Measurements from ENCODE around the gene PRKG1.

Gene PRKG1

DNA sequence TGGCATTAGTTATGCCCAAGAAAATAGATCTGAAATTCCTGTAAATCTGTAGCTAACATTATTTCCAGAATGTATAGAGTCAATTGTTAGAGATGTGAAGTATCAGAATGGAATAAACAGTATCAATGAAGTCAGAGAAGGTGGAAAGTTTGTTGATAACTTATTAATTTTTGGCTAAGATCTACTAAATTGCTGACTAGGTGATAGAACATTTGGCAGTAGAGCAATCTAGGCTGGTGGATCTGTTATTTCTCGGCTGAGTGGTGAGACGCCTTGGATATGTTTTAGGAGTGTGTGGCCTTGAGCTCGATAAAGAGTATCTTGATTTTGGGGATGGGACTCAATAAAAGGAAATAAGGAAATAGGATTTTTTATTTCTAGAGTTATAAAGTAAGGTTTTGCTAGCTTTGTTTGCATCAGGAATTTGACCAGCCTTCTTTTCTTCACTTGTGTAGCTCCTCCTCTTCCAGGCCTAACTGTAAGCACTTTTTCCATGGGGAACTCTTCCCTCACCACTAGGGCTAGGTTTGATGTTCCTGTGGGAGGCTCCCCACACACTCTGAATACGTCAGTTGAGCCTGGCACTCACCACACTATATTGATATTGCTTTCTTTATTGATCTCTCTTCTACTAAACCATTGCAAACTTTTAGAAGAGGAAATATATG, 711.9 kb downstream of the PRKG1 start:
- no peak for FAIRE-seq

GRCh38 chr10:51786684-51787035, 712.4 kb downstream of the PRKG1 start:
- FAIRE-seq, result no peak

GRCh38 chr10:51788273-51788672, 714.0 kb downstream of the PRKG1 start:
- no peak for FAIRE-seq

DNA sequence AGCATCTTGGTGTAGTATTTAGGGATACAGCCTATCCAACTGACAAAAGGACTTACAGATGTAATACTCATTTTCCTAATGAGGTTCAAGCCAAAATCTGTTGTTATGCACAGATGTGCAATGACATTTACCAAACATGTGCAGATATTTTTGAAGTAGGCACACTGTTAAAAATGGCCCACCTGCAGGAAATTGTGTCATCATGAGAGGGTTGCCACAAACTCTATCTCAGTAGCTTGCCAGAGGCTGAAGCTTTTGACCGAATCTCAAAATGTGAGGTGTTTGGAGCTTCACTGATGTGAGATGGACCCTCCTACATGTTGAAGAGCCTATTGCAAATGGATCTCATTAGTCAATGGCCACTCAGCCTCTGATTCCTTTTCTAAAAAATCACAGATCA, 714.8 kb downstream of the PRKG1 start:
- FAIRE-seq, result no peak

- FAIRE-seq, result no peak
Measured at GRCh38 chr10:51789903-51790302, 715.6 kb downstream of the PRKG1 start.

GRCh38 chr10:51792678-51793077, 718.4 kb downstream of the PRKG1 start:
- no peak for FAIRE-seq

- no peak for FAIRE-seq
Measured at GRCh38 chr10:51800121-51800520, 725.8 kb downstream of the PRKG1 start.

- no peak for FAIRE-seq
Measured at GRCh38 chr10:51800725-51801424, 726.6 kb downstream of the PRKG1 start.

DNA sequence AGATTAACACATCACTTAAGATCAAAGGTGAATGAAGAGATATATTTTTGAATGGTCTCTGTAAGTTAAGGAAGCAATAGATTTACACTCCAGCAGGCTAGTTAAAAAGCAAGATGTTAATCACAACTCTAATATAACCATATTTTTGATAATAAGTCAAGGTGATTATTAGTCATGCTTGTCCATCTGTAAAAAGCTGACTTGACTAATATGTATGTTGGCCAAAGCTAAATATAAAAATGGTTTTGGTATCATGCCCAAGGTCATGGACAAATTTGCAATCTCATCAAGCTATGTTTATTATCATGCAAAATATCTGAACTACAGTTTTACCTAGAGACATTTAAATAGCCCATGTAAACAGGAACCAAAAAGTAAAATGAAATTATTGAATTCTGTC, 727.7 kb downstream of the PRKG1 start:
- FAIRE-seq, result no peak

- FAIRE-seq, result no peak
Measured at GRCh38 chr10:51804866-51805265, 730.6 kb downstream of the PRKG1 start.

GRCh38 chr10:51806079-51806835, 732.0 kb downstream of the PRKG1 start:
- no peak for FAIRE-seq

DNA sequence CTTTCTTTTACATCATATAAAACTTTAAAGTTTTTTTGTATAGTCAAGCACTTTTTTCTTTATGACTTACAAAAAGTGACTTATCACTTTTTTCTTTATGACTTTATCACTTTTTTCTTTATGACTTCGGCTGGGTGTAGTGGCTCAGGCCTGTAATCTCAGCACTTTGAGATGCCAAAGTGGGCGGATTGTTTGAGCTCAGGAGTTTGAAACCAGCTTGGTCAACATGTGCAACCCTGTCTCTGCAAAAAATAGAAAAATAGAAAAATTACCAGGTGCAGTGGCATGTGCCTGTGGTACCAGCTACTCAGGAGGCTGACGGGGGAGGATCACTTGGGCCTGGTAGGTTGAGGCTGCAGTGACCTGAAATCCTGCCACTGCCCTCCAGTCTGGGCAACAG, 733.9 kb downstream of the PRKG1 start:
- no peak for FAIRE-seq

DNA sequence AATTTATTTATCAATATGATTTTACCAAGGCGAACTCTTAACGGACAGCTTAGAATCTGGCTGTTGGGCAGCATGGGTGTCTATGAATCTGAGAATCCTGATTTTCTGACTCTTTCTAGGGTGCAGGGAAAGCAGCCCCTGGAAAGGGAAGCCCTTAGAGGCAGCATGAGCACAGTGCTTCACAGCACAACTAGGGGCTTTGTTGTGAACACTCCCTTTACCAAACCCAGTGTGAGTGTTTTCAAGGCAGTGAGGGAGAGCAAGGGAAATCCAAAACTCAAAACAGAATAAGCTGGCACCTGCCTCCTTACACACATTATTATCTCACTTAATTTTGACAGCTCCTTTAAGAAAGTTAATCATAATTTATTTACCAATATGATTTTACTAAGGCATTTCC, 741.4 kb downstream of the PRKG1 start:
- FAIRE-seq, result no peak

DNA sequence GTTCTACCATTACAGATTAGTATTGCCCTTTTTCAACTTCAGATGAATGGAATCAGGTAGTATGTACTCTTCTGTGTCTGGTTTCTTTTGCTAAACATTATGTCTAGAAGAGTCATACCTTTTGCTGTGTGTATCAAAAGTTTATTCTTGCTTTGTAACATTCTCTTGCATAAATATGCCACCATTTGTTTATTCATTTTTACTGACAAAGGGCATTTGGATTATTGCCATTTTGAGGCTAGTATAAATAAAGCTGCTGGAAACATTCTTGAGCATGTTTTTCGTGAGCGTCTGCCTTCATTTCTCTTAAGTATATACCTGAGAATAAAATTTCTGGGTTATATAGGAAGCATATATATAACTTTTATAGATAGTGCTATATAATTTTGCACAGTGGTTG, 746.8 kb downstream of the PRKG1 start:
- FAIRE-seq, result no peak

- FAIRE-seq, result no peak
Measured at GRCh38 chr10:51821745-51822144, 747.5 kb downstream of the PRKG1 start.

DNA sequence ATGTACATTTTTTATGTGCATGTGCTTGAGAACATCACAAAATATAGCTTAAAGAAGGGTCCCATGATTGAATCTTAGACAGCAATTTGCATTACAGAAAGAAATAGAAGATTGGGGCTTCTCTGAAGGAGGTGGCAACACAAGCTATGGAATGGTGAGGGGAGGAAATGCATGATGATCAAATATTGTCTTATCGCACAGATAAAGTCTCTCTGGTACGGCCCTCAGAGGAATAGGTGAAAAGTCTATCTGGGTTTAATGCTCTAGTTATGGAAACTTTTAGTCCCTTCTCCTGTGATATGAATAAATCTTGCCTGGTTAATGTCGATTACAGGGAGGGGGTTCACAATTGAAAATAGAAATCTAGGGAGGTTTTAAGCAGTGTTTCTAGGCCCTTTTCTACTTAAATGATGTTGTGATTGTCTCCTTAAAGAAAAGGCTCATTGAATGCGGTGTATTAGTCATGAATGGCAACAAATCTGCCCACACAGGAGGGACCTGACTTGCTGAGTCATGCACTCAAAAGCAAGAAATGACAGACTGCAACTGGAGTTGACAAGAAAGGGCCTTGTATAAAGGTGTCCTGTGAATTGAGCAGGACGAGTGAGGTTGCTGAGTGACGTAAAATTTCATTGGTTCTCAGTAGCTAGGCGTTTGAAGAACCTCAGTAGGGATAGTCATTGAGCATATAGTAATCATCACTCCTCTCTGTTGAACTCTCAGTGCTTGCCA, 758.5 kb downstream of the PRKG1 start:
- FAIRE-seq, result no peak

DNA sequence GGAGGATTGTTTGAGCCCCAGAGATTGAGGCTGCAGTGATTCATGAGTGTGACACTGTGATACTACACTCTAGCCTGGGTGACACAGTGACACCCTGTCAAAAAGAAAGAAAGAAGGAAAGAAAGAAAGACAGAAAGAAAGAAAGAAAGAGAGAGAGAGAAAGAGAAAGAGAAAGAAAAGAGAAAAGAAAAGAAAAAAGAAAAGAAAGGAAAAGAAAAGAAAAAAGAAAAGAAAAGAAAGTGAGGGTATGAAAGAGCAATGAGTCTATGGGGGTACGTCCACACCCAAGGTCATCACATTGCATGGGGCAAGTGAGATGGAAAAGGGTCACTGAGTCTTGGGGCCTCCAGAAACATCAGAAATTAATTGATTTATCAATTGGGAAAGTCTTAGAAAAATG, 760.3 kb downstream of the PRKG1 start:
- no peak for FAIRE-seq

- no peak for FAIRE-seq
Measured at GRCh38 chr10:51838471-51838870, 764.2 kb downstream of the PRKG1 start.

DNA sequence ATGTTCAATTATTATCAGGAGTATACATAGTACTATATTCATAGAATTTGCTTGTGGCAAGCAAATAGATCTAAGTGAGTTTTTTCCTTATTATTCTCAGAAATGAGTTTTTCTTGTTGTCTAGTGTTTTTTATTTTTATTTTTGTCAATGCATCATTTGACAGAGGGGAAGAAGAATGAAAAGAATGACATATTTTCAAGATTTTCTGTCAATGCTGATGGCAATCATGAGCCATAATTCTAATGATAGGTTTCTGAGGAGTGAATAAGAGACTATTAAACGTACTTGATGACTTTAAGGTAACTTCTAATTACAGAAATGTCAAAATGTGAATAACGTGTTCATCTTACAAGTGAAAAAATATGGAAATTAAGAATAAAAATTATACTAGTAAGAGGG, 769.7 kb downstream of the PRKG1 start:
- no peak for FAIRE-seq

DNA sequence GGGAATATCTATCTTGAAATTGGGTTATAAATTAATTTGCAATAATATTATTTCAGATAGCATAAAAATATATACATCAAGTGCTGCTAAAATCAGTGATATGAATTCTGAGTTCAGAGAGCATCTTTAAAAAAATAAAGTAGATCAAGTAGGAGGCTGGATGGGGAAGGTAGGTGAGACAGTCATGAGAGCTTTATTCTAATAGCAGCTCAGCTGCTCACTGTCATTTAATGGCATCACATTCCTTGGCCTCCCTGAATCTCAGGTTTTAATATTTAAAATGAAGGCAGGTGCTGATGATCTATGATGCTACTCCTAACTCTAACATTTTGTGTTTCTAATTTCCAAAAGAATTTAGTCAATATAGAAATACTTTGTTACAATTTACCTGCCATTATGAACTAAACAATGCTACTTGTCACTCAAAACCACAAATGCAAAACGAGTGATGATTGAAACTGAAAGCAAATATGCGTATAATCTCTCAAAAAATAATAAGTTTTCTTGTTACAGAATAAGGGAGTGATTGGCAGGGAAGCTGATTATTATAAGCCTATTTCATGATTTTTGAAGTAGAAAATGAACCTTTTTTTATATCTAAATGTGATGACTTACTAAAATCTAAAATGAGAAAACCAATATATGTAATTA, 772.7 kb downstream of the PRKG1 start:
- no peak for FAIRE-seq

- no peak for FAIRE-seq
Measured at GRCh38 chr10:51852297-51852696, 778.0 kb downstream of the PRKG1 start.

DNA sequence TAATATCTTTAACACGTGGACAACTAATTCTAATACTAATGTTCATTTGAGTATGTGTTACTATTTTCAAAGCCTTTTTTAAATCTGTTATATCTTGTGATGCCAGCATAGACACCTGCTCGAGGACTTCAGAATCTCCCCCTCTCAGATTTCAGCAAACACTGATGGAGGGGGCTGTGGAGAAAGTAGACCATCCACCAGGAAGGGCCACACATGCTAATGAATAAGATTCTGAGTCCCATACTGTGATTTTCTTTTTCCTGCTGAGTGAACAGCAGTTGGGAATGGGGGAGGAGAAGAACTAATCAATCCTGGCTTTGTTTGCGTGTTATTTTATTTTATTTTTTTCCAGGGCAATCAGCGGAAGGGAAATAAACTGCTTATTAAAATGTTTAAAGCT, 783.0 kb downstream of the PRKG1 start:
- FAIRE-seq, result no peak

- no peak for FAIRE-seq
Measured at GRCh38 chr10:51860257-51860656, 786.0 kb downstream of the PRKG1 start.
